Osteoblast (primary cell): Measurements from ENCODE around the gene HPD. TPM values are rescaled to one million over a fixed set of nuclear protein-coding genes. Genes with fewer than 3 reads are reported as not detected.
"Not testable (repeated sequence)": the region's sequence is repeated elsewhere in the genome, so short reads cannot be mapped to it uniquely, and the experiment has no call there.

ENCODE experiments used
- DNase-seq: peaks from one replicate; pipeline ENCODE4 v3.0.0; 2011; ENCODE audit warnings: low spot score, mixed read lengths; ENCODE audit not compliant: insufficient read length; ENCODE audit errors: missing footprints
- H2AFZ ChIP-seq: 2 replicates; pipeline ENCODE4 v1.6.0; 2011; ENCODE audit warnings: mild to moderate bottlenecking, low read length
- H3K27ac ChIP-seq: 2 replicates; pipeline ENCODE4 v1.5.1; 2011; ENCODE audit warnings: mild to moderate bottlenecking, low read depth, low read length, moderate library complexity
- H3K27me3 ChIP-seq: 2 replicates; pipeline ENCODE4 v1.6.0; 2012; ENCODE audit warnings: mild to moderate bottlenecking, control low read depth, inconsistent platforms, low read length, moderate library complexity; ENCODE audit not compliant: insufficient read depth
- H3K36me3 ChIP-seq: 2 replicates; pipeline ENCODE4 v1.5.1; 2011; ENCODE audit warnings: mild to moderate bottlenecking, low read length, control low read depth, moderate library complexity; ENCODE audit not compliant: insufficient read depth
- H3K4me1 ChIP-seq: 2 replicates; pipeline ENCODE4 v1.5.1; 2011; ENCODE audit warnings: mild to moderate bottlenecking, low read length, control low read depth, moderate library complexity; ENCODE audit not compliant: insufficient read depth
- H3K4me2 ChIP-seq: 2 replicates; pipeline ENCODE4 v1.6.0; 2011; ENCODE audit warnings: mild to moderate bottlenecking, low read length; ENCODE audit not compliant: insufficient read depth
- H3K4me3 ChIP-seq: fragments of 200-600 bp; sonication (generic); 3 replicates; pipeline ENCODE4 v1.5.1; 2012; ENCODE audit warnings: mild to moderate bottlenecking, low read length, inconsistent platforms; ENCODE audit not compliant: insufficient read depth
- H3K79me2 ChIP-seq: 2 replicates; pipeline ENCODE4 v1.6.0; 2012; ENCODE audit warnings: mild to moderate bottlenecking, low read length, control low read depth, inconsistent platforms; ENCODE audit not compliant: insufficient read depth
- H3K9me3 ChIP-seq: 2 replicates; pipeline ENCODE4 v1.5.1; 2011; ENCODE audit warnings: low read depth, low read length, control low read depth
- H4K20me1 ChIP-seq: 2 replicates; pipeline ENCODE4 v1.6.0; 2012; ENCODE audit warnings: mild to moderate bottlenecking, low read length, control low read depth; ENCODE audit not compliant: insufficient read depth
- total RNA-seq: library from RNA; depleted of rRNA; stranded (reverse); fragments of >200 nt; gene quantifications from 2 replicates; pipeline ENCODE4 v1.2.3, GENCODE V29; 2012
- TF ChIP-seq, protein P1 (sequence below): IDR thresholded peaks from 2 replicates; pipeline ENCODE4 v1.5.1; 2011; ENCODE audit warnings: mild to moderate bottlenecking, low read depth, low read length, moderate library complexity; ENCODE audit errors: extremely low read depth

HPD gene
- total RNA-seq, 1 donor = under 0.01 TPM

DNA sequence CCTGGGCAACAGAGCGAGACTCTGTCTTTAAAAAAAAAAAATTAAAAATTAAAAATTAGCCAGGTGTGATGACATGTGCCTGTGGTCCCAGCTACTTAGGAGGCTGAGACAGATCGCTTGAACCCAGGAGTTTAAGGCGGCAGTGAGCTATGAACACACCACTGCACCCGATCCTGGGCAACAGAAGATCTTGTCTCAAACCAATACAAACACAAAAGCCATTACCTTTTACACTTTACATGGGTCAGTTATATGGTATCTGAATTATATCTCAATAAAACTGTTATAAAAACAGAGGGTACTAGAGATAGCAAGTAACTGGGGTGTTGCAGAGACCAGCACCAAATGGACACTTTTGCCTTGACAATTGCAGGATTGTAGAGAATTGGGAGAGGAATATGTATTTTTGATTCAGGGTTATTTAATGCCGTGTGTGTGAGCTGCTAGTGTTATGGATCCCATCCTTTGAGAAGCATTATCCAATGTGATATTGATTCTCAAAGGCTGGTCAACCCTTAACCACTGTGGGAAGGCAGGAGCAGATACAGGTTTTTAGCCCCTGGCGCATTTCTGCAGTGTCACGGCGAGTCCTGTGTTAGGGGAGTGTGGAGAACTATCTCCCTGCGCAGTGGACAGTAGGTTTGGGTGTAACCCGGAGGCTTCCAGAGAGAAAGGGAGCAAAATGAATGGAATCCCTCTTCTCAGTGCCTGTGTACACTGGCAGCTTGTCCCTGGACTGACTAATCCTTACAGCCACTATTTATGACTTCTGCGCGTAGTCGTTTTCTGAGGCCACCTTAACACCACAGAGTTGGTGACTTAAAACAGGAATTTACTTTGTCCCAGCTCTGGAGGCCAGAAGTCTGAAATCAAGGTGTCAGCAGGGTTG lies 34.3 kb upstream of the HPD start:
- Histone ChIP-seq H3K36me3 (peaks cover 29% of the 10 kb centered on the region), H3K4me3 (no peak overlapping the region), H4K20me1 (peaks cover 25% of the 10 kb centered on the region), H3K27me3 (no peaks in the 10 kb centered on the region), H2AFZ (peak overlapping the region; percentile 10), H3K4me2 (peak overlapping the region; percentile 14), H3K9me3 (no peaks in the 10 kb centered on the region), H3K79me2 (peaks cover 77% of the 10 kb centered on the region), H3K27ac (peak overlapping the region; percentile 30), H3K4me1 (peaks cover 29% of the 10 kb centered on the region)
- TF ChIP-seq, protein P1, sequence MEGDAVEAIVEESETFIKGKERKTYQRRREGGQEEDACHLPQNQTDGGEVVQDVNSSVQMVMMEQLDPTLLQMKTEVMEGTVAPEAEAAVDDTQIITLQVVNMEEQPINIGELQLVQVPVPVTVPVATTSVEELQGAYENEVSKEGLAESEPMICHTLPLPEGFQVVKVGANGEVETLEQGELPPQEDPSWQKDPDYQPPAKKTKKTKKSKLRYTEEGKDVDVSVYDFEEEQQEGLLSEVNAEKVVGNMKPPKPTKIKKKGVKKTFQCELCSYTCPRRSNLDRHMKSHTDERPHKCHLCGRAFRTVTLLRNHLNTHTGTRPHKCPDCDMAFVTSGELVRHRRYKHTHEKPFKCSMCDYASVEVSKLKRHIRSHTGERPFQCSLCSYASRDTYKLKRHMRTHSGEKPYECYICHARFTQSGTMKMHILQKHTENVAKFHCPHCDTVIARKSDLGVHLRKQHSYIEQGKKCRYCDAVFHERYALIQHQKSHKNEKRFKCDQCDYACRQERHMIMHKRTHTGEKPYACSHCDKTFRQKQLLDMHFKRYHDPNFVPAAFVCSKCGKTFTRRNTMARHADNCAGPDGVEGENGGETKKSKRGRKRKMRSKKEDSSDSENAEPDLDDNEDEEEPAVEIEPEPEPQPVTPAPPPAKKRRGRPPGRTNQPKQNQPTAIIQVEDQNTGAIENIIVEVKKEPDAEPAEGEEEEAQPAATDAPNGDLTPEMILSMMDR = no peak
- DNase-seq = peak; percentile 62

DNA sequence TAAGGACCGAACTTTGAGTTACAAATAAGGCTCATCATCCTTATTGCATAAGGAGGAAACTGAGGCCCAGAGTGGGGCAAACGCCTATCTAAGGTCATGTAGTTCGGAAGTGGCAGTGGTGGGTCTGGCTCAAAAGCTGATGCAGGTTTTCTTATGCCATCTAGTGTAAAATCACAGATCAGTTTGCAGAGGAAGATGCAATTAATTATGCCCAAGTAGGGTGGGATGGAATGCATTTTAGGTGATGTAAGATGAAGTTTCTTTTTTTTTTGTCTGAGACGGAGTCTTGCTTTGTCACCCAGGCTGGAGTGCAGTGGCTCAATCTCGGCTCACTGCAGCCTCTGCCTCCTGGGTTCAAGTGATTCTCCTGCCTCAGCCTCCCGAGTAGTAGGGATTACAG lies 31.0 kb upstream of the HPD start:
- DNase-seq, H3K27me3 ChIP-seq, H3K36me3 ChIP-seq, H3K9me3 ChIP-seq, H2AFZ ChIP-seq: not testable (repeated sequence)
- Histone ChIP-seq H3K4me2 (peak overlapping the region; percentile 94), H4K20me1 (peaks cover 24% of the 10 kb centered on the region), H3K79me2 (peaks cover 54% of the 10 kb centered on the region), H3K4me3 (peak overlapping the region; percentile 91), H3K4me1 (peaks cover 29% of the 10 kb centered on the region), H3K27ac (peak overlapping the region; percentile 92)

DNA sequence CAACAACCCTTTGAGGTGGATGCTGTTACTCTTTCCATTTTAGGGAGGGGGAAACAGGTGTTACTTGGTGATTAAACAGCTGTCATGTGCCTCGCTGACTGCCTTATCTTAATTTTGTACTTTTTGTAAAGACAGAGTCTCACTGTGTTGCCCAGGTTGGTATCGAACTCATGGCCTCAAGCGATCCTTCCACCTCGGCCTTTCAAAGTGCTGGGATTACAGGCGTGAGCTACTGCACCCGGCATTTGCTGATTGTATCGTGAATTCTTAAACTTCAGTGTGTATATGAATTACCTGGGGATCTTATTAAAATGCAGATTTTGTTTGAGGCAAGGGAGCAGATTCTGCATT lies 30.6 kb upstream of the HPD start:
- DNase-seq = no peak
- Histone ChIP-seq H3K4me3 (peak overlapping the region; percentile 91), H2AFZ (peak overlapping the region; percentile 93), H3K9me3 (no peaks in the 10 kb centered on the region), H3K27me3 (no peaks in the 10 kb centered on the region), H4K20me1 (peaks cover 20% of the 10 kb centered on the region), H3K36me3 (peaks cover 4% of the 10 kb centered on the region), H3K4me1 (peaks cover 29% of the 10 kb centered on the region), H3K27ac (peak overlapping the region; percentile 92), H3K79me2 (peaks cover 50% of the 10 kb centered on the region), H3K4me2 (peak overlapping the region; percentile 94)
- TF ChIP-seq, protein P1 = no peak

DNA sequence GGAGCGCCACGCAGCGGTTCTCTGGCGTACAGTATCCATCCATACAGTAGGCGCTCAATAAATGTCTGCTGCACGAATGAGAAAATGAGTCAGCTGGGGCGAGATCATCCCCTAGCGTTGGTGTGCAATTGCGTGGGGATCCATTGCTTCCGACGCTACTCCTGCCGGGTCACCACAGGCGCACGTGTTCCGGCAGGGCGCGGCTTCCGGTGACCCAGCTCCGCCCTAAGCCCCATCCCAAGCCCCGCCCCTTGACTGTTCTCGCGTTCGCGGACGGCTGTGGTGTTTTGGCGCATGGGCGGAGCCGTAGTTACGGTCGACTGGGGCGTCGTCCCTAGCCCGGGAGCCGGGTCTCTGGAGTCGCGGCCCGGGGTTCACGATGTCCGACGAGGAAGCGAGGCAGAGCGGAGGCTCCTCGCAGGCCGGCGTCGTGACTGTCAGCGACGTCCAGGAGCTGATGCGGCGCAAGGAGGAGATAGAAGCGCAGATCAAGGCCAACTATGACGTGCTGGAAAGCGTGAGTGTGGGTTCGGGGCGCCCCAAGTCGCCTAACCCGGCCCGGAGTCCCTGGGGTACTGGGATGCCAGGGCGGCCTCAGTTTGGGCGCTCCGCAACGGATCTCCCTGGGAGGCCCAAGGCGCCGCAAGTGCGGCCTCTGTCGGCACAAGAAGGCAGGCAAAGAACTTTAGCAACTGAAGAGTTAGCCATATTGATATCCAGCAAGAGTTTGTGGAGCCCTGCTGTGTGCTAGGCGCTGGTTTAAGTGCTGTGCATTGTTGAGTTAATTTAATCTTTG lies 30.0 kb upstream of the HPD start, which contains the start of gene PSMD9:
PSMD9 (plus strand) TSS at position 313 of the 796 bp plus-strand sequence; CDS start at position 380, 67 bp downstream.
- no peaks in the 10 kb centered on the region for H3K9me3 ChIP-seq
- H3K79me2 ChIP-seq = peaks cover 44% of the 10 kb centered on the region
- H4K20me1 ChIP-seq = peaks cover 14% of the 10 kb centered on the region
- H3K27me3 ChIP-seq = no peaks in the 10 kb centered on the region
- H3K4me2 ChIP-seq = peak within 1 kb of the TSS; percentile 94
- H3K36me3 ChIP-seq = peaks cover 4% of the 10 kb centered on the region
- H3K27ac ChIP-seq = peak within 1 kb of the TSS; percentile 92
- peaks cover 23% of the 10 kb centered on the region for H3K4me1 ChIP-seq
- peak within 1 kb of the TSS; percentile 93 for H2AFZ ChIP-seq
- TF ChIP-seq, protein P1 = peak; percentile 73
- H3K4me3 ChIP-seq = peak within 1 kb of the TSS; percentile 91
- DNase-seq = peak; percentile 93
